DOHH2 (cell line): ENCODE results near the gene SRP14.

Experiments
- CTCF ChIP-seq: fragments of 200-600 bp; sonication (generic); IDR thresholded peaks from one replicate; pipeline ENCODE4 v1.5.1; 2014; ENCODE audit warnings: antibody characterized with exemption, mild to moderate bottlenecking, low read depth, low read length; ENCODE audit not compliant: poor library complexity, severe bottlenecking
- EZH2phosphoT487 ChIP-seq: fragments of 200-600 bp; sonication (generic); IDR thresholded peaks from 2 replicates; pipeline ENCODE4 v1.6.1; 2017; ENCODE audit warnings: borderline replicate concordance, mild to moderate bottlenecking, antibody characterized with exemption, low read length, moderate library complexity, mixed read lengths

GRCh38 chr15:40085266-40085665 is 46.3 kb upstream of the SRP14 start:
- TF ChIP-seq CTCF (no peak), EZH2phosphoT487 (no peak)
